ENCODE data around the gene MRPL17.

Gene MRPL17

GRCh38 chr11:6654281-6655019 is 28.7 kb downstream of the MRPL17 start:
- DNase-seq (ENCODE audit: low read depth), result no peak

GRCh38 chr11:6653656-6654055 is 29.5 kb downstream of the MRPL17 start:
- DNase-seq (ENCODE audit: low read depth), result no peak

- DNase-seq (ENCODE audit: low read depth), result no peak
Observed at GRCh38 chr11:6653097-6653496, 30.0 kb downstream of the MRPL17 start.

GRCh38 chr11:6652182-6652581 is 31.0 kb downstream of the MRPL17 start:
- no peak for DNase-seq (ENCODE audit: low read depth)

GRCh38 chr11:6650980-6651379 is 32.2 kb downstream of the MRPL17 start:
- no peak for DNase-seq (ENCODE audit: low read depth)

GRCh38 chr11:6650104-6650503 is 33.0 kb downstream of the MRPL17 start:
- no peak for DNase-seq (ENCODE audit: low read depth)

- DNase-seq (ENCODE audit: low read depth), result no peak
Observed at GRCh38 chr11:6648501-6648900, 34.6 kb downstream of the MRPL17 start.

- DNase-seq (ENCODE audit: low read depth), result no peak
Observed at GRCh38 chr11:6647836-6648235, 35.3 kb downstream of the MRPL17 start.

- no peak for DNase-seq (ENCODE audit: low read depth)
Observed at GRCh38 chr11:6646918-6647679, 36.0 kb downstream of the MRPL17 start.

- DNase-seq (ENCODE audit: low read depth), result no peak
Observed at GRCh38 chr11:6646576-6646917, 36.6 kb downstream of the MRPL17 start.

GRCh38 chr11:6646071-6646470 is 37.1 kb downstream of the MRPL17 start:
- no peak for DNase-seq (ENCODE audit: low read depth)

- DNase-seq (ENCODE audit: low read depth), result no peak
Observed at GRCh38 chr11:6642957-6643356, 40.2 kb downstream of the MRPL17 start.

- DNase-seq (ENCODE audit: low read depth), result no peak
Observed at GRCh38 chr11:6640985-6641701, 42.0 kb downstream of the MRPL17 start.

- DNase-seq (ENCODE audit: low read depth), result no peak
Observed at GRCh38 chr11:6640036-6640984, 42.8 kb downstream of the MRPL17 start.

GRCh38 chr11:6638429-6638828 is 44.7 kb downstream of the MRPL17 start:
- no peak for DNase-seq (ENCODE audit: low read depth)

GRCh38 chr11:6637871-6638270 is 45.3 kb downstream of the MRPL17 start:
- DNase-seq (ENCODE audit: low read depth), result no peak

GRCh38 chr11:6636480-6636879 is 46.7 kb downstream of the MRPL17 start:
- DNase-seq (ENCODE audit: low read depth), result no peak

GRCh38 chr11:6635082-6635932 is 47.8 kb downstream of the MRPL17 start:
- no peak for DNase-seq (ENCODE audit: low read depth)

GRCh38 chr11:6634534-6634933 is 48.6 kb downstream of the MRPL17 start:
- no peak for DNase-seq (ENCODE audit: low read depth)

GRCh38 chr11:6633422-6634408 is 49.4 kb downstream of the MRPL17 start:
- no peak for DNase-seq (ENCODE audit: low read depth)
